Nephron progenitor cell (in vitro differentiated cells): ENCODE data around the gene ZNF616.

Experiments used
- DNase-seq: peaks from one replicate; pipeline ENCODE4 v3.0.0; 2021
- H3K27ac Mint-ChIP-seq: 2 replicates; pipeline ENCODE4 v1.8.0; 2021; ENCODE audit warnings: mild to moderate bottlenecking, moderate library complexity, mixed read lengths
- H3K27me3 Mint-ChIP-seq: 2 replicates; pipeline ENCODE4 v1.8.0; 2021; ENCODE audit warnings: mild to moderate bottlenecking, low read depth, mixed read lengths; ENCODE audit not compliant: poor library complexity
- H3K36me3 Mint-ChIP-seq: 2 replicates; pipeline ENCODE4 v1.8.0; 2021; ENCODE audit warnings: low read depth, mixed read lengths
- H3K4me1 Mint-ChIP-seq: 2 replicates; pipeline ENCODE4 v1.8.0; 2021; ENCODE audit warnings: mixed read lengths
- H3K4me3 Mint-ChIP-seq: 2 replicates; pipeline ENCODE4 v1.8.0; 2021; ENCODE audit warnings: mild to moderate bottlenecking, moderate library complexity, mixed read lengths
- H3K9me3 Mint-ChIP-seq: 2 replicates; pipeline ENCODE4 v1.8.0; 2021; ENCODE audit warnings: mild to moderate bottlenecking, moderate library complexity, mixed read lengths
- TF ChIP-seq, protein P1 (sequence below): fragments of 200-600 bp; sonication (generic); IDR thresholded peaks from 2 replicates; pipeline ENCODE4 v1.5.0; 2021; ENCODE audit warnings: antibody characterized with exemption

Gene ZNF616

DNA sequence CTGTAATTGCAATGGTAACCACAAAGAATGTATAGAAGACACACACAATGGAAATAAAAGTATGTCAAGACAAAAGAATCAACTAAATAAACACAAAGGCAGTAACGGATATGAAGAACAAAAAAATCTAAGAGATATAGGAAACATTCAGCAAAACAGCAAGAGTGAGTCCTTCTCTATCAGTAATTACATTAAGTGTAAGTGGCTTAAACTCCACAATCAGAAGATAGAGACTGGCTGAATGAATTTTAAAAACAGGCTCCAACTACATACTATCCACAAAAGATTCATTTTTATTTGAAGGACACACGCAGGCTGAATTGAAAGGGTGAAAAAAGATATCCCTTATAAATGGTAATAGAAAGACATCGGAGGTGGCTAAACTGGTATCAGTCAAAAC lies 19.5 kb downstream of the ZNF616 start:
- peaks cover 98% of the 10 kb centered on the region for H3K9me3 Mint-ChIP-seq
- H3K27me3 Mint-ChIP-seq: no peaks in the 10 kb centered on the region
- H3K27ac Mint-ChIP-seq: no peak overlapping the region
- peaks cover 100% of the 10 kb centered on the region for H3K36me3 Mint-ChIP-seq
- H3K4me1 Mint-ChIP-seq: no peaks in the 10 kb centered on the region
- no peak overlapping the region for H3K4me3 Mint-ChIP-seq
- DNase-seq: no peak
- TF ChIP-seq, protein P1, sequence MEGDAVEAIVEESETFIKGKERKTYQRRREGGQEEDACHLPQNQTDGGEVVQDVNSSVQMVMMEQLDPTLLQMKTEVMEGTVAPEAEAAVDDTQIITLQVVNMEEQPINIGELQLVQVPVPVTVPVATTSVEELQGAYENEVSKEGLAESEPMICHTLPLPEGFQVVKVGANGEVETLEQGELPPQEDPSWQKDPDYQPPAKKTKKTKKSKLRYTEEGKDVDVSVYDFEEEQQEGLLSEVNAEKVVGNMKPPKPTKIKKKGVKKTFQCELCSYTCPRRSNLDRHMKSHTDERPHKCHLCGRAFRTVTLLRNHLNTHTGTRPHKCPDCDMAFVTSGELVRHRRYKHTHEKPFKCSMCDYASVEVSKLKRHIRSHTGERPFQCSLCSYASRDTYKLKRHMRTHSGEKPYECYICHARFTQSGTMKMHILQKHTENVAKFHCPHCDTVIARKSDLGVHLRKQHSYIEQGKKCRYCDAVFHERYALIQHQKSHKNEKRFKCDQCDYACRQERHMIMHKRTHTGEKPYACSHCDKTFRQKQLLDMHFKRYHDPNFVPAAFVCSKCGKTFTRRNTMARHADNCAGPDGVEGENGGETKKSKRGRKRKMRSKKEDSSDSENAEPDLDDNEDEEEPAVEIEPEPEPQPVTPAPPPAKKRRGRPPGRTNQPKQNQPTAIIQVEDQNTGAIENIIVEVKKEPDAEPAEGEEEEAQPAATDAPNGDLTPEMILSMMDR: no peak

DNA sequence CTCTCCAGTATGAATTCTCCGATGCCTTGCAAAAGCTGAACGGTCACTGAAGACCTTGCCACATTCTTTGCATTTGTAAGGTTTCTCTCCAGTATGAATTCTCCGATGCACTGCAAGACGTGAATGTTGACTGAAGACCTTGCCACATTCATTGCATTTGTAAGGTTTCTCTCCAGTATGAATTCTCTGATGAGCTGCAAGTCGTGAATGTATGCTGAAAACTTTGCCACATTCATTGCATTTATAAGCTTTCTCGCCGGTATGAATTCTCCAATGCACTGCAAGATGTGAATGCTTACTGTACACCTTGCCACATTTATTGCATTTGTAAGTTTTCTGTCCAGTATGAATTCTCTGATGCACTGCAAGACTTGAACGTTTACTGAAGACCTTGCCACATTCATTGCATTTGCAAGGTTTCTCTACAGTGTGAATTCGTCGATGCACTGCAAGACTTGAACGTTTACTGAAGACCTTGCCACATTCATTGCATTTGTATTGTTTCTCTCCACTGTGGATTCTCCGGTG lies 24.1 kb downstream of the ZNF616 start:
- peaks cover 98% of the 10 kb centered on the region for H3K9me3 Mint-ChIP-seq
- TF ChIP-seq, protein P1: no peak
- H3K27ac Mint-ChIP-seq: no peak overlapping the region
- no peak overlapping the region for H3K4me3 Mint-ChIP-seq
- peaks cover 96% of the 10 kb centered on the region for H3K36me3 Mint-ChIP-seq
- DNase-seq: no peak
- H3K27me3 Mint-ChIP-seq: no peaks in the 10 kb centered on the region
- H3K4me1 Mint-ChIP-seq: no peaks in the 10 kb centered on the region

DNA sequence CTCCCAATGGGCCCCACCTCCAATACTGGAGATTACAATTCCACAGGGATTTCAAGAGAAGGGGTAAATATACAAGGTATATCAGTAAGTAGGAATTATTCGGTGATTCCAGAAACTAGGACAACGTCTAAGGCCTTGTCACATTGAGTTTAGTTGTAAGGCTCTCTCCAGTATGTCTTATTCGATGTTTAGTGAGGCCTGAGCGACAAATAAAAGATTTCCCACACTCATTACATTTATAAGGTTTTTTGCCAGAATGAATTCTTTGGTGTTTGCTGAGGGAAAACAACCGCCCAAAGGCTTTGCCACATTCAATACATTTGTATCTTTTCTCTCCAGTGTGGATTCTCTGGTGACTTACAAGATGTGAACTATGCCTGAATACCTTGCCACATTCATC lies 25.0 kb downstream of the ZNF616 start:
- H3K36me3 Mint-ChIP-seq: peaks cover 91% of the 10 kb centered on the region
- peaks cover 98% of the 10 kb centered on the region for H3K9me3 Mint-ChIP-seq
- no peaks in the 10 kb centered on the region for H3K4me1 Mint-ChIP-seq
- DNase-seq: no peak
- TF ChIP-seq, protein P1: no peak
- H3K27me3 Mint-ChIP-seq: no peaks in the 10 kb centered on the region
- no peak overlapping the region for H3K27ac Mint-ChIP-seq
- no peak overlapping the region for H3K4me3 Mint-ChIP-seq

DNA sequence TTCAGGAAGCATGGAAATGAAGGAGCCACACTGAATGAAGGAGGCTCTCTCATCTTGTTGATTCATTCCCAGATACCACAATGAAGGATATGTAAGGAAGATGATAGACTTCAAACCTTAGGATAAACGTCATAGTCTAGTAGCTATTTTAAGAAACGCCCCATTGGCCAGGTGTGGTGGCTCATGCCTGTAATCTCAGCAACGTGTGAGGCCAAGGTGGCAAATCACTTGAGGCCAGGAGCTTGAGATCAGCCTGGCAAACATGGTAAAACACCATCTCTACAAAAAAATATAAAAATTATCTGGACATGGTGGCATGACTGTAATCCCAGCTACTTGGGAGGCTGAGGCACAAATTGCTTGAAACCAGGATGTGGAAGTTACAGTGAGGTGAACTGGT lies 27.1 kb downstream of the ZNF616 start:
- Mint-ChIP-seq H3K27me3 (no peaks in the 10 kb centered on the region), H3K4me3 (no peak overlapping the region), H3K4me1 (no peaks in the 10 kb centered on the region), H3K27ac (no peak overlapping the region), H3K9me3 (peaks cover 98% of the 10 kb centered on the region), H3K36me3 (peaks cover 70% of the 10 kb centered on the region)
- no peak for DNase-seq
- TF ChIP-seq, protein P1: no peak

DNA sequence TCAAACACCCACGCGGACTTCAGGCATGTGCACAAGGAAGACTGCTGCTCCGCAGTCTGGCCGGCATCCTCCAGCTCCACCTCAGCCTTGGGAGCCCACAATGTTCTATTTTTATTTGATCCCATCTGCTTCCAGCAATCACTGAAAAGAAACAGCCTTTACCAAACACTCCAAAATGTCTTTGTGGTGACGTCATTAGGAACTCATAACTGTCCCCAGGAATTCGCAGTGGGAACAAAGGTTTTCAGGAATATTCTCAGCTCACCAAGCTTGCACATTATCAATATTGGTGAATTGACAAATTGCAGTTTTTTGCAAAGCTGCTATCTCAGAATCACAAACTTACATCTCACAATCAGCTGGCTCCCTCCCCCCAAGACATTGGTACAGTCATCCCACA lies 29.0 kb downstream of the ZNF616 start:
- Mint-ChIP-seq H3K4me1 (no peaks in the 10 kb centered on the region), H3K27ac (no peak overlapping the region), H3K4me3 (no peak overlapping the region), H3K36me3 (peaks cover 57% of the 10 kb centered on the region), H3K27me3 (peaks cover 2% of the 10 kb centered on the region), H3K9me3 (peaks cover 100% of the 10 kb centered on the region)
- no peak for DNase-seq
- TF ChIP-seq, protein P1: no peak

DNA sequence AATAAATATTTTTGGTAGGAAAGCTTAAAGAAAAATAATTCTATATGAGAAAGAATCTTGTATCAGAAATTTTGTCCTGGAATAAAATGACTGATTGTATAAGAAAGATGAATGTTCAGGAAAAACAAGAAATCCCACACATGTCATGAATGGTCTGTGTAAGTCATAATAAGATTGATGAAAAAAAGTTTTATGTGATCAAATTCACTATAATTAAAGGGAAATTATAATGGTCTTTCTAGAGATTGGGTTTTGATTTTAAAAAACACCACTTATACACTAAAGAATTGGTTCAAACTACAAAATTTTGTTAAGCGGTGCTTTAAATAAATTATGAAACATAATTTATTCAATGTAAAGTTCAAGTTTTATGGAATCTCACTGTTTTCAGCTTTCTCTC lies 37.0 kb downstream of the ZNF616 start:
- Mint-ChIP-seq H3K4me3 (no peak overlapping the region), H3K9me3 (peaks cover 89% of the 10 kb centered on the region), H3K27me3 (peaks cover 3% of the 10 kb centered on the region), H3K36me3 (peaks cover 10% of the 10 kb centered on the region), H3K27ac (no peak overlapping the region), H3K4me1 (no peaks in the 10 kb centered on the region)
- TF ChIP-seq, protein P1: no peak
- no peak for DNase-seq
